Stimulated activated naive CD4-positive, alpha-beta T cell treated with Interleukin-2 at 50 U/mL for 16 hours (primary cell): Measurements from ENCODE around the gene PDZD4.
"Not testable (repeated sequence)": the region's sequence is repeated elsewhere in the genome, so short reads cannot be mapped to it uniquely, and the experiment has no call there.

ENCODE experiments used
- DNase-seq: peaks from one replicate; lab custom pipeline; 2025; lab: John Stamatoyannopoulos, UW

The PDZD4 gene

GRCh38 chrX:153831429-153832150 is 1.2 kb upstream of the PDZD4 start:
- no peak for DNase-seq

- no peak for DNase-seq
Observed at GRCh38 chrX:153830640-153831428, 490 bp upstream of the PDZD4 start.

GRCh38 chrX:153829549-153829798 is 870 bp downstream of the PDZD4 start:
- DNase-seq: no peak

GRCh38 chrX:153828723-153829548 is 1.4 kb downstream of the PDZD4 start:
- DNase-seq: peak; percentile 2

GRCh38 chrX:153828308-153828707 is 2.0 kb downstream of the PDZD4 start:
- no peak for DNase-seq

- no peak for DNase-seq
Observed at GRCh38 chrX:153827903-153828302, 2.4 kb downstream of the PDZD4 start.

- no peak for DNase-seq
Observed at GRCh38 chrX:153827016-153827415, 3.3 kb downstream of the PDZD4 start.

- no peak for DNase-seq
Observed at GRCh38 chrX:153825042-153825441, 5.3 kb downstream of the PDZD4 start.

- no peak for DNase-seq
Observed at GRCh38 chrX:153824348-153824747, 6.0 kb downstream of the PDZD4 start.

- DNase-seq: no peak
Observed at GRCh38 chrX:153821066-153821465, 9.3 kb downstream of the PDZD4 start.

GRCh38 chrX:153820601-153821000 is 9.7 kb downstream of the PDZD4 start:
- no peak for DNase-seq

GRCh38 chrX:153819384-153820040 is 10.8 kb downstream of the PDZD4 start:
- DNase-seq: no peak

- peak; percentile 34 for DNase-seq
Observed at GRCh38 chrX:153818571-153819383, 11.6 kb downstream of the PDZD4 start.

- DNase-seq: not testable (repeated sequence)
Observed at GRCh38 chrX:153818064-153818463, 12.3 kb downstream of the PDZD4 start.

- DNase-seq: peak; percentile 36
Observed at GRCh38 chrX:153816831-153817690, 13.3 kb downstream of the PDZD4 start.

- no peak for DNase-seq
Observed at GRCh38 chrX:153814591-153815315, 15.6 kb downstream of the PDZD4 start.

- no peak for DNase-seq
Observed at GRCh38 chrX:153813161-153813560, 17.2 kb downstream of the PDZD4 start.

GRCh38 chrX:153812220-153812619 is 18.1 kb downstream of the PDZD4 start:
- DNase-seq: no peak

GRCh38 chrX:153807976-153808375 is 22.4 kb downstream of the PDZD4 start:
- DNase-seq: no peak
